Muscle of leg (tissue), 11 donors: ENCODE results near the gene PDHX. TPM values are rescaled to one million over a fixed set of nuclear protein-coding genes. Genes with fewer than 3 reads are reported as not detected.
A peak's percentile ranks its signal among the peaks of the same experiment; 100 is the strongest.

ENCODE experiments used
- DNase-seq: peaks from one replicate; pipeline ENCODE4 v3.0.0; 2013
- H3K27ac ChIP-seq: one replicate; pipeline ENCODE4 v1.5.1; 2013; ENCODE audit warnings: mild to moderate bottlenecking, low read length, control low read depth
- H3K27me3 ChIP-seq: one replicate; pipeline ENCODE4 v1.6.1; 2013; ENCODE audit warnings: low read length; ENCODE audit not compliant: control insufficient read depth, insufficient read depth
- H3K36me3 ChIP-seq: one replicate; pipeline ENCODE4 v1.6.1; 2013; ENCODE audit warnings: low read length; ENCODE audit not compliant: control insufficient read depth, insufficient read depth
- H3K4me1 ChIP-seq: one replicate; pipeline ENCODE4 v1.6.1; 2013; ENCODE audit warnings: low read length; ENCODE audit not compliant: control insufficient read depth, insufficient read depth
- H3K4me3 ChIP-seq: one replicate; pipeline ENCODE4 v1.5.1; 2013; ENCODE audit warnings: low read length, control low read depth
- H3K9me3 ChIP-seq: replicated peaks from 2 replicates; pipeline ENCODE4 v1.6.1; 2013; ENCODE audit warnings: low read depth, low read length; ENCODE audit not compliant: control insufficient read depth
- WGBS: methylation state at CpG from one replicate; pipeline ENCODE4 v1.1.5; 2013; ENCODE audit warnings: missing lambda C conversion rate; ENCODE audit not compliant: insufficient coverage; 5-methylcytosine and 5-hydroxymethylcytosine counted together
- polyA plus RNA-seq, 8 donors: library from polyadenylated mRNA; unstranded; fragments of 120-200 nt; gene quantifications; one replicate each; pipeline versions ENCODE4 v1.2.1 to v1.2.3, GENCODE V29; 2013; ENCODE audit warnings: inconsistent platforms in 1 of 8, low replicate concordance in 1 of 8; ENCODE audit not compliant: insufficient read length in 8 of 8, insufficient read depth in 1 of 8
- total RNA-seq: library from RNA; stranded (reverse); fragments of 120-200 nt; gene quantifications from one replicate; pipeline ENCODE4 v1.2.4, GENCODE V29; 2013

PDHX gene
- total and polyA plus RNA-seq, 9 donors: 21.8 to 30.3 (median 24.0) TPM

GRCh38 chr11:34944692-34945091 lies 28.3 kb downstream of the PDHX start:
- Histone ChIP-seq H3K4me3 (no peak overlapping the region), H3K27ac (no peak overlapping the region), H3K9me3 (peaks cover 5% of the 10 kb centered on the region), H3K36me3 (peaks cover 3% of the 10 kb centered on the region), H3K4me1 (peaks cover 3% of the 10 kb centered on the region), H3K27me3 (no peaks in the 10 kb centered on the region)
- no CpG with 5 or more reads among the region's 1 CpG for WGBS
- DNase-seq: no peak

- Histone ChIP-seq H3K27ac (peak overlapping the region; percentile 29), H3K36me3 (no peaks in the 10 kb centered on the region), H3K4me3 (no peak overlapping the region), H3K4me1 (peaks cover 3% of the 10 kb centered on the region), H3K27me3 (no peaks in the 10 kb centered on the region), H3K9me3 (peaks cover 5% of the 10 kb centered on the region)
- peak; percentile 64 for DNase-seq
Measured at GRCh38 chr11:34948696-34949095, 32.3 kb downstream of the PDHX start.

GRCh38 chr11:34953955-34954354 lies 37.5 kb downstream of the PDHX start:
- no CpG with 5 or more reads among the region's 1 CpG for WGBS
- Histone ChIP-seq H3K27ac (no peak overlapping the region), H3K4me3 (no peak overlapping the region), H3K4me1 (no peaks in the 10 kb centered on the region), H3K9me3 (no peaks in the 10 kb centered on the region), H3K27me3 (no peaks in the 10 kb centered on the region), H3K36me3 (peaks cover 3% of the 10 kb centered on the region)
- DNase-seq: no peak

- no CpG with 5 or more reads among the region's 5 CpGs for WGBS
- H3K27ac ChIP-seq: no peak overlapping the region
- H3K27me3 ChIP-seq: no peaks in the 10 kb centered on the region
- H3K4me3 ChIP-seq: no peak overlapping the region
- H3K36me3 ChIP-seq: peaks cover 3% of the 10 kb centered on the region
- H3K9me3 ChIP-seq: no peaks in the 10 kb centered on the region
- no peaks in the 10 kb centered on the region for H3K4me1 ChIP-seq
- no peak for DNase-seq
Measured at GRCh38 chr11:34957206-34957605, 40.8 kb downstream of the PDHX start.

DNA sequence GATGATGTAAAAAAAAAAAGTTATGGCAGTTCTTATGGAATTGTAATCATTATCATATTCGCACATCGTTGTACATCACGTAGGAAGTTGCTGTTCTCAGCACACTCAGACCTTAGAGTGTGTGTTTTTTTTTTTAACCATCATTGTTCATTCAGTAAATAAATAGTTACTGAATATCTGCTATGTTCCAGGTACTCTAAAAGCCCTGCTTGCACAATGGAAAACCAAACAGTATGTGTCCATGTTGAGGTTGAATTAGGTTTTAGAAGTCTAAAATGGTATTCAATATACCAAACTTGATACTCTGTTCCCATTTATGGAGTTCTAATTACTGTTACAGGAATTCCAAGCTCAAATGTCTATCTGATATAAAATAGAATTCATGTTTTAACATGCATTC lies 41.2 kb downstream of the PDHX start:
- no peak for DNase-seq
- H3K4me1 ChIP-seq: no peaks in the 10 kb centered on the region
- H3K27me3 ChIP-seq: no peaks in the 10 kb centered on the region
- WGBS: no CpG with 5 or more reads among the region's 3 CpGs
- H3K27ac ChIP-seq: no peak overlapping the region
- H3K36me3 ChIP-seq: peaks cover 3% of the 10 kb centered on the region
- H3K9me3 ChIP-seq: no peaks in the 10 kb centered on the region
- no peak overlapping the region for H3K4me3 ChIP-seq

DNA sequence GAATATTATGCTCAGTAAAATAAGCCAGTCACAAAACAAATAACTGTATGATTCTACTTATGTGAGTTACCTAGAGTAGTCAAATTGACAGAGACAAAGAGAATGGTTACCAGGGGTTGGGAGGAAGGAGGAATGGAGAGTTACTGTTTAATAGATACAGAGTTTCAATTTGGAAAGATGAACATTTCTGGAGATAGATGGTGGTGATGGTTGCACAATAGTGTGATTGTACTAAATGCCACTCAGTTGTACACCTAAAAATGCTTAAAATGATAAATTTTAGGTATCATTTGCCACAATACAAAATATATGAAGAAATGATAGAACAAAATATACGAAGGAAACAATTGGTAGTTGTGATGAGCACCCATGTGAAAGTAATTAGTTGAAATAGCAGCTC lies 43.4 kb downstream of the PDHX start:
- no peaks in the 10 kb centered on the region for H3K4me1 ChIP-seq
- H3K36me3 ChIP-seq: peaks cover 3% of the 10 kb centered on the region
- no peak overlapping the region for H3K4me3 ChIP-seq
- no CpG with 5 or more reads among the region's 1 CpG for WGBS
- no peaks in the 10 kb centered on the region for H3K27me3 ChIP-seq
- no peak for DNase-seq
- H3K27ac ChIP-seq: no peak overlapping the region
- no peaks in the 10 kb centered on the region for H3K9me3 ChIP-seq

DNA sequence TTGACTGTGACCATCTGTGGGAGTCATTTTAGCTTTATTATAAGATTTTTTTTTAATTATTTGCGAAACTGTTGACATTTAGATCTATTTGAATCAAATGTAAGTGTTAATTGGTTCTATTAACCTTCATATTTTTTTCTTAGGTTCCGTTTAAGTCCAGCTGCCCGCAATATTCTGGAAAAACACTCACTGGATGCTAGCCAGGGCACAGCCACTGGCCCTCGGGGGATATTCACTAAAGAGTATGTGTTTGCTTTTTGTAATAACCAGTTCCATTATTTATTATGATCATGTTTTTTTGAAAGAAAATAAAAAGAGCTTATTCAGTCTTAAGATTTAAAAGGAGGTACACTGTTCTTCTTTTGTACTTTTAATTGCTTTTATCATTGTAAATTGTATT lies 43.9 kb downstream of the PDHX start:
- Histone ChIP-seq H3K4me1 (no peaks in the 10 kb centered on the region), H3K4me3 (no peak overlapping the region), H3K27me3 (no peaks in the 10 kb centered on the region), H3K9me3 (no peaks in the 10 kb centered on the region), H3K36me3 (peaks cover 3% of the 10 kb centered on the region), H3K27ac (no peak overlapping the region)
- no peak for DNase-seq
- no CpG with 5 or more reads among the region's 4 CpGs for WGBS

- no peaks in the 10 kb centered on the region for H3K27me3 ChIP-seq
- H3K4me1 ChIP-seq: no peaks in the 10 kb centered on the region
- no peak for DNase-seq
- H3K9me3 ChIP-seq: no peaks in the 10 kb centered on the region
- peaks cover 5% of the 10 kb centered on the region for H3K36me3 ChIP-seq
- H3K4me3 ChIP-seq: no peak overlapping the region
- no peak overlapping the region for H3K27ac ChIP-seq
Measured at GRCh38 chr11:34962034-34962433, 45.6 kb downstream of the PDHX start.

GRCh38 chr11:34963351-34963750 lies 46.9 kb downstream of the PDHX start:
- Histone ChIP-seq H3K27ac (no peak overlapping the region), H3K36me3 (peaks cover 3% of the 10 kb centered on the region), H3K4me1 (no peaks in the 10 kb centered on the region), H3K4me3 (no peak overlapping the region), H3K27me3 (no peaks in the 10 kb centered on the region), H3K9me3 (no peaks in the 10 kb centered on the region)
- WGBS: 90% methylated on average over 3 of the region's 5 CpGs
- DNase-seq: no peak

DNA sequence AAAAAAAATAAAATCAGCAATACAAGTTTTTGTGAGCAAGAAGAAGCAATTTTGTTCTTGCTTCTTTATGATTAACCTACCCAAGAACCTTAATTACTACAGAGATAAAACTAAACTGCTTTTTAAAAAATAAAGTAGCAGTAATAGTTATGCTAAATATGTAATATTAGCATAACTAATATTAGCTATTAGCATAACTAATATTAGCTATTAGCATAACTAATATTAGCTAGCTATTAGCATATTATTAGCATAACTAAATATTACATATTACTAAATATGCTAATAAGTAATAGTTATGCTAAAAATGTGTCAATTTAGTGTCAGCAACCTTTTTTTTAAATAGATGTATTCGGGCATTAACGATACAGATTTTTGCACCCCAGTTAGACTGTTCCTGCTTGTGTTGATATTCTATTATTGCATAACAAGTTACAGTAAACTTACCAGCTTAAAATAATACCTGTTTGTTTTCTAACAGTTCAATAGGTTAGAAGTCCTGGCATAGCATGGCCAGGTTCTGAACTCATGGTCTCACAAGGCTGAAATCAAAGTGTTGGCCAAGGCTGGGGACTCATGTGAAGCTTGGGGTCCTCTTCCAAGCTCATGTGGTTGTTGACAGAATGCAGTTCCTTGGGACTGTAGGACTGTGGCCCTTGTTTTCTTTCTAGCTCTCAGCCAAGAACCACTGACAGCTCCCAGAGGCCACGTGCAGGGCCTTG lies 48.4 kb downstream of the PDHX start:
- 100% methylated on average over 1 of the region's 3 CpGs for WGBS
- Histone ChIP-seq H3K9me3 (no peaks in the 10 kb centered on the region), H3K27me3 (no peaks in the 10 kb centered on the region), H3K4me3 (no peak overlapping the region), H3K36me3 (peaks cover 5% of the 10 kb centered on the region), H3K4me1 (no peaks in the 10 kb centered on the region), H3K27ac (no peak overlapping the region)
- no peak for DNase-seq

- DNase-seq: no peak
- Histone ChIP-seq H3K4me3 (no peak overlapping the region), H3K27ac (no peak overlapping the region), H3K9me3 (no peaks in the 10 kb centered on the region), H3K27me3 (no peaks in the 10 kb centered on the region), H3K36me3 (peaks cover 5% of the 10 kb centered on the region), H3K4me1 (no peaks in the 10 kb centered on the region)
- 100% methylated on average over 3 of the region's 4 CpGs for WGBS
Measured at GRCh38 chr11:34968862-34969261, 52.4 kb downstream of the PDHX start.
